ENCODE data around the gene PIGZ.

GRCh38 chr3:197000211-197000610, 31.6 kb upstream of the PIGZ start:
- TF ChIP-seq, protein P1, sequence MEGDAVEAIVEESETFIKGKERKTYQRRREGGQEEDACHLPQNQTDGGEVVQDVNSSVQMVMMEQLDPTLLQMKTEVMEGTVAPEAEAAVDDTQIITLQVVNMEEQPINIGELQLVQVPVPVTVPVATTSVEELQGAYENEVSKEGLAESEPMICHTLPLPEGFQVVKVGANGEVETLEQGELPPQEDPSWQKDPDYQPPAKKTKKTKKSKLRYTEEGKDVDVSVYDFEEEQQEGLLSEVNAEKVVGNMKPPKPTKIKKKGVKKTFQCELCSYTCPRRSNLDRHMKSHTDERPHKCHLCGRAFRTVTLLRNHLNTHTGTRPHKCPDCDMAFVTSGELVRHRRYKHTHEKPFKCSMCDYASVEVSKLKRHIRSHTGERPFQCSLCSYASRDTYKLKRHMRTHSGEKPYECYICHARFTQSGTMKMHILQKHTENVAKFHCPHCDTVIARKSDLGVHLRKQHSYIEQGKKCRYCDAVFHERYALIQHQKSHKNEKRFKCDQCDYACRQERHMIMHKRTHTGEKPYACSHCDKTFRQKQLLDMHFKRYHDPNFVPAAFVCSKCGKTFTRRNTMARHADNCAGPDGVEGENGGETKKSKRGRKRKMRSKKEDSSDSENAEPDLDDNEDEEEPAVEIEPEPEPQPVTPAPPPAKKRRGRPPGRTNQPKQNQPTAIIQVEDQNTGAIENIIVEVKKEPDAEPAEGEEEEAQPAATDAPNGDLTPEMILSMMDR (IDR thresholded peaks at IDR 0.05): no peak
- no peak for TF ChIP-seq POLR2A (IDR thresholded peaks at IDR 0.05)
